B cell (primary cell): ENCODE data around the gene G0S2. TPM values are rescaled to one million over a fixed set of nuclear protein-coding genes. Genes with fewer than 3 reads are reported as not detected.

Experiments
- ATAC-seq: fragments of 200-7000 bp; cut with Tn5 transposase; one replicate; pipeline ENCODE4 v1.10.0; 2021; ENCODE audit warnings: low read depth, mild to moderate bottlenecking, moderate number of reproducible peaks, moderate library complexity
- CTCF ChIA-PET: fragments of 350-600 bp; sonication (Branson Sonifier 250); formaldehyde crosslinking; loops from one replicate; lab custom pipeline; 2021; ENCODE audit warnings: antibody characterized with exemption, inconsistent platforms; lab: Charles Lee
- POLR2A ChIA-PET: fragments of 350-600 bp; sonication (Branson Sonifier 250); formaldehyde crosslinking; loops from one replicate; lab custom pipeline; 2021; ENCODE audit warnings: antibody characterized with exemption; lab: Charles Lee
- DNase-seq: peaks from one replicate; pipeline ENCODE4 v3.0.0; 2013
- H2AFZ ChIP-seq: 2 replicates; pipeline ENCODE4 v1.6.1; 2012; ENCODE audit warnings: mild to moderate bottlenecking, low read depth, low read length; ENCODE audit not compliant: insufficient read depth, poor library complexity, severe bottlenecking
- H3K27ac ChIP-seq, 2 donors: 1 replicate in 1 of 2; 2 replicates in 1 of 2; pipeline ENCODE4 v1.5.1; 2012 to 2013; ENCODE audit warnings: low read length in 2 of 2, mild to moderate bottlenecking in 2 of 2, moderate library complexity in 1 of 2
- H3K27me3 ChIP-seq, 4 experiments: fragments of 200-600 bp in 1 of 4; sonication (generic) in 1 of 4; replicated peaks in 1 of 4; 1 replicate in 2 of 4; 2 replicates in 2 of 4; pipeline versions ENCODE4 v1.6.1 to v1.7.0; 2013 to 2016; ENCODE audit warnings: low read length in 3 of 4, mild to moderate bottlenecking in 2 of 4, mixed read lengths in 1 of 4, moderate library complexity in 1 of 4; ENCODE audit not compliant: insufficient read depth in 4 of 4, control insufficient read depth in 3 of 4; ENCODE audit errors: control extremely low read depth in 1 of 4
- H3K36me3 ChIP-seq, 2 experiments: replicated peaks in 1 of 2; 1 replicate in 1 of 2; 2 replicates in 1 of 2; pipeline versions ENCODE4 v1.6.1 to v1.7.1; 2013; ENCODE audit warnings: low read length in 1 of 2; ENCODE audit not compliant: insufficient read depth in 2 of 2, control insufficient read depth in 1 of 2; ENCODE audit errors: control extremely low read depth in 1 of 2, extremely low read depth in 1 of 2
- H3K4me1 ChIP-seq, 2 donors: fragments of 200-600 bp in 1 of 2; sonication (generic) in 1 of 2; 1 replicate in 1 of 2; 2 replicates in 1 of 2; pipeline versions ENCODE4 v1.5.1 to v1.6.1; 2013 to 2017; ENCODE audit warnings: low read length in 2 of 2; ENCODE audit not compliant: control insufficient read depth in 2 of 2, insufficient read depth in 2 of 2
- H3K4me2 ChIP-seq: replicated peaks from 2 replicates; pipeline ENCODE3; 2012; ENCODE audit warnings: mild to moderate bottlenecking, low read depth, low read length; ENCODE audit not compliant: poor library complexity, severe bottlenecking
- H3K4me3 ChIP-seq, 5 experiments: fragments of 200-600 bp in 1 of 5; sonication (generic) in 1 of 5; 1 replicate in 3 of 5; 2 replicates in 2 of 5; pipeline versions ENCODE4 v1.5.1 to v1.7.0; 2011 to 2016; ENCODE audit warnings: low read length in 4 of 5, mild to moderate bottlenecking in 4 of 5, low read depth in 2 of 5, control low read depth in 1 of 5, moderate library complexity in 1 of 5; ENCODE audit not compliant: insufficient read depth in 1 of 5; ENCODE audit errors: control extremely low read depth in 1 of 5, extremely low read depth in 1 of 5
- H3K79me2 ChIP-seq: fragments of 200-600 bp; sonication (generic); one replicate; pipeline ENCODE4 v1.6.0; 2016; ENCODE audit warnings: low read length; ENCODE audit not compliant: control insufficient read depth, insufficient read depth
- H3K9ac ChIP-seq: fragments of 200-600 bp; sonication (generic); 2 replicates; pipeline ENCODE4 v1.6.1; 2017; ENCODE audit warnings: mild to moderate bottlenecking, low read length, moderate library complexity
- H3K9me3 ChIP-seq, 3 donors: one replicate each; pipeline versions ENCODE4 v1.6.1 to v1.7.1; 2013; ENCODE audit warnings: low read length in 2 of 3; ENCODE audit not compliant: control insufficient read depth in 2 of 3, insufficient read depth in 1 of 3; ENCODE audit errors: control extremely low read depth in 1 of 3
- H4K20me1 ChIP-seq: 2 replicates; pipeline ENCODE4 v1.6.0; 2012; ENCODE audit warnings: mild to moderate bottlenecking, low read length; ENCODE audit not compliant: insufficient read depth, control insufficient read depth, poor library complexity, severe bottlenecking
- H3K27ac Mint-ChIP-seq: one replicate; pipeline ENCODE4 v1.8.0; 2021; ENCODE audit warnings: mixed read lengths
- H3K27me3 Mint-ChIP-seq: one replicate; pipeline ENCODE4 v1.8.0; 2021; ENCODE audit warnings: mixed read lengths
- H3K4me1 Mint-ChIP-seq: one replicate; pipeline ENCODE4 v1.8.0; 2021; ENCODE audit warnings: mixed read lengths
- H3K4me3 Mint-ChIP-seq: one replicate; pipeline ENCODE4 v1.8.0; 2021; ENCODE audit warnings: mixed read lengths
- H3K9me3 Mint-ChIP-seq: one replicate; pipeline ENCODE4 v1.8.0; 2022; ENCODE audit warnings: mixed read lengths; ENCODE audit not compliant: insufficient read depth
- CTCF ChIP-seq: fragments of 200-600 bp; IDR thresholded peaks from one replicate; pipeline ENCODE4 v1.8.0; 2022; ENCODE audit warnings: antibody characterized with exemption, mild to moderate bottlenecking
- EZH2 ChIP-seq: IDR thresholded peaks from 2 replicates; pipeline ENCODE4 v1.6.1; 2012; ENCODE audit warnings: borderline replicate concordance, low read depth, mild to moderate bottlenecking, moderate library complexity, low read length; ENCODE audit not compliant: insufficient read depth, poor library complexity, severe bottlenecking
- WGBS: methylation state at CpG from one replicate; pipeline ENCODE4 v1.1.5; 2013; ENCODE audit warnings: missing lambda C conversion rate; ENCODE audit not compliant: insufficient coverage; 5-methylcytosine and 5-hydroxymethylcytosine counted together
- intact Hi-C: fragments of 100-400 bp; cut with micrococcal nuclease; formaldehyde crosslinking; loops from one replicate; pipeline ENCODE4 v1.10.0; 2022
- polyA plus RNA-seq: library from polyadenylated mRNA; depleted of rRNA; stranded (reverse); fragments of >200 nt; gene quantifications from 2 replicates; pipeline ENCODE4 v1.2.3, GENCODE V29; 2012
- total RNA-seq, 2 donors: library from RNA; stranded (reverse); fragments of 120-200 nt in 1 of 2; gene quantifications; 1 replicate in 1 of 2; 2 replicates in 1 of 2; pipeline versions ENCODE4 v1.2.3 to v1.2.4, GENCODE V29; 2013 to 2022

The G0S2 gene
- total and polyA plus RNA-seq, 2 donors (not counting 1 experiment from before 2014, with no cell fraction given), result 6.2 TPM; not detected in 1

- no peaks in the 10 kb centered on the region for H3K9me3 ChIP-seq
- Mint-ChIP-seq H3K9me3 (no peaks in the 10 kb centered on the region), H3K27ac (no peak overlapping the region), H3K27me3 (peaks cover 24% of the 10 kb centered on the region), H3K4me3 (no peak overlapping the region), H3K4me1 (peaks cover 3% of the 10 kb centered on the region)
- WGBS, result no CpG with 5 or more reads among the region's 3 CpGs
- DNase-seq (no peak), ATAC-seq (no peak)
- POLR2A ChIA-PET, result no interaction called here
- H3K4me3 ChIP-seq, result no peak overlapping the region
- H2AFZ ChIP-seq, result no peak overlapping the region
- TF ChIP-seq EZH2, result no peak
- TF ChIP-seq CTCF, result no peak
- H3K36me3 ChIP-seq, result no peaks in the 10 kb centered on the region
- H3K4me2 ChIP-seq, result no peak overlapping the region
- peaks cover 0 to 7% (median 1%) of the 10 kb centered on the region in 4 experiments for H3K27me3 ChIP-seq
- no peak overlapping the region for H3K9ac ChIP-seq
- peaks cover 4 to 7% of the 10 kb centered on the region in 2 donors for H3K4me1 ChIP-seq
- intact Hi-C loops, result no loop called here
- H3K79me2 ChIP-seq, result no peaks in the 10 kb centered on the region
- CTCF ChIA-PET, result interaction anchor here (0.6 to 5.5 kb wide), 8 partner anchors 11 to 133 kb away, joined by 3 to 59 read pairs (median 3); no protein-coding TSS in a partner anchor
- H4K20me1 ChIP-seq, result no peaks in the 10 kb centered on the region
- H3K27ac ChIP-seq, result no peak overlapping the region
Measured at GRCh38 chr1:209691237-209691636, 16.0 kb downstream of the G0S2 start.

DNA sequence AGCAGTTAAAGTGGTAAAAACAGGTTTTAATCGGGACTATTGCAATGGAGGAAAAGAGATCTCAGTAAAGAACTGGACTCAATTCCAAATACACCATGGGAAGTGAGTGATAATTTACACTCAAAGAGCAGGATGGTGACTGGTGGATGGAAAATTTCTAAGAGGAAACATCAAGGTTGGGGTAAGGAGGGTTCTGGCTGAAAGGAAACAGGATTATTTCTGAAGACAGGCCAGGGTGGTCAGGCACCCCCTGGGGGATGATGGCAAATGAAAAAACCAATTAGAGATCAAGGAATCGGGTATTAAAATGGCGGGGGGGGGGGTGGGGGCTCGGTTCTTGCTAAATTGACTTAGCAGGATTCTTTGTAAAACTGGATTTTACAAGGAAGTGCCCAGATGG is 17.1 kb downstream of the G0S2 start:
- no peak for DNase-seq
- Mint-ChIP-seq H3K4me3 (no peak overlapping the region), H3K4me1 (peaks cover 3% of the 10 kb centered on the region), H3K27ac (no peak overlapping the region), H3K27me3 (peaks cover 23% of the 10 kb centered on the region), H3K9me3 (no peaks in the 10 kb centered on the region)
- Histone ChIP-seq H3K4me2 (no peak overlapping the region), H2AFZ (peak overlapping the region; percentile 18), H4K20me1 (no peaks in the 10 kb centered on the region), H3K27ac (no peak overlapping the region), H3K36me3 (no peaks in the 10 kb centered on the region), H3K4me1 (peaks cover 4 to 7% of the 10 kb centered on the region in 2 donors), H3K27me3 (peaks cover 0 to 3% (median 1%) of the 10 kb centered on the region in 4 experiments), H3K9me3 (no peaks in the 10 kb centered on the region), H3K9ac (no peak overlapping the region), H3K79me2 (no peaks in the 10 kb centered on the region), H3K4me3 (no peak overlapping the region)
- intact Hi-C loops, result loop anchor here (2.0 kb wide), 1 partner anchor 89 kb away; no protein-coding TSS in a partner anchor
- WGBS, result 38% methylated on average over 3 of the region's 4 CpGs
- ATAC-seq, result no peak
- CTCF ChIA-PET, result interaction anchor here (0.8 to 5.5 kb wide), 13 partner anchors 8 to 162 kb away, joined by 3 to 59 read pairs (median 5); no protein-coding TSS in a partner anchor
- TF ChIP-seq CTCF (no peak), EZH2 (no peak)
- POLR2A ChIA-PET, result no interaction called here
